ENCODE measurements around the gene DCST1.

Gene DCST1

GRCh38 chr1:155001675-155002463 lies 31.8 kb upstream of the DCST1 start:
- peak; percentile 77 for ATAC-seq
- TF ChIP-seq ISL1 (CRISPR knock-in tag; IDR thresholded peaks at IDR 0.05), result no peak
- TF ChIP-seq ZFP3 (CRISPR knock-in tag; IDR thresholded peaks at IDR 0.05), result no peak
- TF ChIP-seq TSHZ2 (CRISPR knock-in tag; IDR thresholded peaks at IDR 0.05), result 0 out of 2 replicates have a peak, but pooled peaks have one; percentile 40
- no peak for TF ChIP-seq ARNTL (CRISPR knock-in tag; IDR thresholded peaks at IDR 0.05; ENCODE audit: borderline replicate concordance, low read depth)
- TF ChIP-seq RARB (CRISPR knock-in tag; IDR thresholded peaks at IDR 0.05), result peak; percentile 52; the same call in 1 of the 2 replicates
- TF ChIP-seq PPARA (CRISPR knock-in tag; IDR thresholded peaks at IDR 0.05; ENCODE audit: borderline replicate concordance), result no peak
- 0 out of 2 replicates have a peak, but pooled peaks have one; percentile 20 for TF ChIP-seq PATZ1 (CRISPR knock-in tag; IDR thresholded peaks at IDR 0.05; ENCODE audit: borderline replicate concordance)
- no peak for TF ChIP-seq ZNF70 (CRISPR knock-in tag; IDR thresholded peaks at IDR 0.05)
- no peak for TF ChIP-seq CSDC2 (CRISPR knock-in tag; IDR thresholded peaks at IDR 0.05)
- no peak for TF ChIP-seq ZFP30 (CRISPR knock-in tag; IDR thresholded peaks at IDR 0.05)

- ATAC-seq, result peak; percentile 4
- TF ChIP-seq ZFP3 (CRISPR knock-in tag; IDR thresholded peaks at IDR 0.05) (no peak), ZFP30 (CRISPR knock-in tag; IDR thresholded peaks at IDR 0.05) (no peak), SNAI2 (CRISPR knock-in tag; IDR thresholded peaks at IDR 0.05) (no peak), ZC3H10 (CRISPR knock-in tag; IDR thresholded peaks at IDR 0.05) (no peak), BACH2 (CRISPR knock-in tag; IDR thresholded peaks at IDR 0.05; ENCODE audit: borderline replicate concordance) (no peak), ZNF565 (CRISPR knock-in tag; conservative IDR thresholded peaks at IDR 0.05; ENCODE audit: low read depth) (no peak), TSHZ2 (CRISPR knock-in tag; IDR thresholded peaks at IDR 0.05) (no peak), ISL1 (CRISPR knock-in tag; IDR thresholded peaks at IDR 0.05) (no peak), ESRRG (CRISPR knock-in tag; IDR thresholded peaks at IDR 0.05) (no peak), CSDC2 (CRISPR knock-in tag; IDR thresholded peaks at IDR 0.05) (no peak), ARNTL (CRISPR knock-in tag; IDR thresholded peaks at IDR 0.05; ENCODE audit: borderline replicate concordance, low read depth) (no peak), PPARA (CRISPR knock-in tag; IDR thresholded peaks at IDR 0.05; ENCODE audit: borderline replicate concordance) (no peak), GLIS3 (CRISPR knock-in tag; IDR thresholded peaks at IDR 0.05) (no peak), RARB (CRISPR knock-in tag; IDR thresholded peaks at IDR 0.05) (no peak), TOX (CRISPR knock-in tag; IDR thresholded peaks at IDR 0.05; ENCODE audit: borderline replicate concordance) (no peak)
Observed at GRCh38 chr1:155002464-155003226, 31.0 kb upstream of the DCST1 start, which contains the start of gene ZBTB7B. Gene ZBTB7B (plus strand): TSS chr1:155002802. CDS start chr1:155014661, 11,859 bp downstream.

- no peak for ATAC-seq
- no peak for TF ChIP-seq BACH2 (CRISPR knock-in tag; IDR thresholded peaks at IDR 0.05; ENCODE audit: borderline replicate concordance)
- TF ChIP-seq CSRNP3 (CRISPR knock-in tag; IDR thresholded peaks at IDR 0.05), result no peak
- TF ChIP-seq ZFP3 (CRISPR knock-in tag; IDR thresholded peaks at IDR 0.05), result no peak
- no peak for TF ChIP-seq ESRRG (CRISPR knock-in tag; IDR thresholded peaks at IDR 0.05)
- TF ChIP-seq ZFP30 (CRISPR knock-in tag; IDR thresholded peaks at IDR 0.05), result no peak
Observed at GRCh38 chr1:155003227-155003765, 30.3 kb upstream of the DCST1 start.

Data from SK-N-SH treated with all-trans-retinoic acid at 6 μM for 48 hours (cell line).